Measurements from ENCODE around the gene ELP4. TPM values are rescaled to one million over a fixed set of nuclear protein-coding genes. Genes with fewer than 3 reads are reported as not detected.

Gene ELP4
- polyA plus RNA-seq, 2 of the 4 experiments (the other 2 are of a cell fraction): 16.9 to 26.0 TPM

DNA sequence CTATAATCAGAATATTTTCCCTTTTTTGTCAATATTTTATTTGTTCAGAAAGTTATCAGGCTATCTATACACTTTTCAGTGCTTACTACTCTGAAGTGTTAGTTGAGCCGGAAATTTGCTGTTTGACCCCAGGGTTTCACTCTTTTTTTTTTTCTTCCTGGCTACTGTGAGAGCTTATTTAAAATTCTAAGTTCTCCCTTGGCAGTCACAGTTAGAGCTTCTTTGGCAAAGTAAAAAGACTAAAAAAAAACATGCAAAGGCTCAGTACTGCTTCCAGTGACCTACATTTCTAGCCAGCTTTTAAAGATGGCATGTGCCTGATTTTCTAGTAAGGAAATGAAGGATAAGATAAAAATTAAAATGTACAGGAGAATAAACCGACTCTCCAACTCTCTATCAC, 48.4 kb downstream of the ELP4 start:
- DNase-seq (ENCODE audit: low read depth in 1 of 2, low spot score in 1 of 2) (no peak), FAIRE-seq (no peak), ATAC-seq (no peak)
- 83% methylated on average over 2 of the region's 2 CpGs for WGBS (ENCODE audit: missing lambda C conversion rate)
- no peak overlapping the region for H3K4me2 ChIP-seq
- 0 out of 3 replicates have a peak, but pooled peaks cover 5% of the 10 kb centered on the region for H3K4me1 ChIP-seq
- CTCF ChIA-PET: no interaction called here
- TF ChIP-seq TFCP2L1 (CRISPR knock-in tag; IDR thresholded peaks at IDR 0.05) (no peak), RFX5 (IDR thresholded peaks at IDR 0.05) (no peak), GATA3 (IDR thresholded peaks at IDR 0.05; ENCODE audit: borderline replicate concordance) (no peak), ZNF302 (CRISPR knock-in tag; IDR thresholded peaks at IDR 0.05) (no peak), TP53 (CRISPR knock-in tag; IDR thresholded peaks at IDR 0.05) (no peak), POLR2A (IDR thresholded peaks at IDR 0.05; ENCODE audit: low read length) (no peak), EHMT2 (IDR thresholded peaks at IDR 0.05; ENCODE audit: low read depth) (no peak), SREBF2 (IDR thresholded peaks at IDR 0.05) (no peak), CBX8 (IDR thresholded peaks at IDR 0.05) (no peak), ESRRA (IDR thresholded peaks at IDR 0.05; ENCODE audit: borderline replicate concordance, low read length) (no peak), EP300 (IDR thresholded peaks at IDR 0.05) (no peak), MAZ (IDR thresholded peaks at IDR 0.05; ENCODE audit: borderline replicate concordance, low read depth, low read length) (no peak), CBX2 (IDR thresholded peaks at IDR 0.05; ENCODE audit: borderline replicate concordance, low read depth) (no peak), NPAS2 (CRISPR knock-in tag; IDR thresholded peaks at IDR 0.05; ENCODE audit: borderline replicate concordance) (no peak), JUNB (IDR thresholded peaks at IDR 0.05) (no peak)
- TF ChIP-seq, protein P1, sequence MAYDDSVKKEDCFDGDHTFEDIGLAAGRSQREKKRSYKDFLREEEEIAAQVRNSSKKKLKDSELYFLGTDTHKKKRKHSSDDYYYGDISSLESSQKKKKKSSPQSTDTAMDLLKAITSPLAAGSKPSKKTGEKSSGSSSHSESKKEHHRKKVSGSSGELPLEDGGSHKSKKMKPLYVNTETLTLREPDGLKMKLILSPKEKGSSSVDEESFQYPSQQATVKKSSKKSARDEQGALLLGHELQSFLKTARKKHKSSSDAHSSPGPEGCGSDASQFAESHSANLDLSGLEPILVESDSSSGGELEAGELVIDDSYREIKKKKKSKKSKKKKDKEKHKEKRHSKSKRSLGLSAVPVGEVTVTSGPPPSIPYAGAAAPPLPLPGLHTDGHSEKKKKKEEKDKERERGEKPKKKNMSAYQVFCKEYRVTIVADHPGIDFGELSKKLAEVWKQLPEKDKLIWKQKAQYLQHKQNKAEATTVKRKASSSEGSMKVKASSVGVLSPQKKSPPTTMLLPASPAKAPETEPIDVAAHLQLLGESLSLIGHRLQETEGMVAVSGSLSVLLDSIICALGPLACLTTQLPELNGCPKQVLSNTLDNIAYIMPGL (CRISPR knock-in tag; IDR thresholded peaks at IDR 0.05; ENCODE audit: borderline replicate concordance): no peak
- TF ChIP-seq, protein P2, sequence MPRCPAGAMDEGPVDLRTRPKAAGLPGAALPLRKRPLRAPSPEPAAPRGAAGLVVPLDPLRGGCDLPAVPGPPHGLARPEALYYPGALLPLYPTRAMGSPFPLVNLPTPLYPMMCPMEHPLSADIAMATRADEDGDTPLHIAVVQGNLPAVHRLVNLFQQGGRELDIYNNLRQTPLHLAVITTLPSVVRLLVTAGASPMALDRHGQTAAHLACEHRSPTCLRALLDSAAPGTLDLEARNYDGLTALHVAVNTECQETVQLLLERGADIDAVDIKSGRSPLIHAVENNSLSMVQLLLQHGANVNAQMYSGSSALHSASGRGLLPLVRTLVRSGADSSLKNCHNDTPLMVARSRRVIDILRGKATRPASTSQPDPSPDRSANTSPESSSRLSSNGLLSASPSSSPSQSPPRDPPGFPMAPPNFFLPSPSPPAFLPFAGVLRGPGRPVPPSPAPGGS (IDR thresholded peaks at IDR 0.05): no peak
- TF ChIP-seq, protein P3, sequence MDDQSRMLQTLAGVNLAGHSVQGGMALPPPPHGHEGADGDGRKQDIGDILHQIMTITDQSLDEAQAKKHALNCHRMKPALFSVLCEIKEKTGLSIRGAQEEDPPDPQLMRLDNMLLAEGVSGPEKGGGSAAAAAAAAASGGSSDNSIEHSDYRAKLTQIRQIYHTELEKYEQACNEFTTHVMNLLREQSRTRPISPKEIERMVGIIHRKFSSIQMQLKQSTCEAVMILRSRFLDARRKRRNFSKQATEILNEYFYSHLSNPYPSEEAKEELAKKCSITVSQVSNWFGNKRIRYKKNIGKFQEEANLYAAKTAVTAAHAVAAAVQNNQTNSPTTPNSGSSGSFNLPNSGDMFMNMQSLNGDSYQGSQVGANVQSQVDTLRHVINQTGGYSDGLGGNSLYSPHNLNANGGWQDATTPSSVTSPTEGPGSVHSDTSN (IDR thresholded peaks at IDR 0.05): no peak
- TF ChIP-seq, protein P4, sequence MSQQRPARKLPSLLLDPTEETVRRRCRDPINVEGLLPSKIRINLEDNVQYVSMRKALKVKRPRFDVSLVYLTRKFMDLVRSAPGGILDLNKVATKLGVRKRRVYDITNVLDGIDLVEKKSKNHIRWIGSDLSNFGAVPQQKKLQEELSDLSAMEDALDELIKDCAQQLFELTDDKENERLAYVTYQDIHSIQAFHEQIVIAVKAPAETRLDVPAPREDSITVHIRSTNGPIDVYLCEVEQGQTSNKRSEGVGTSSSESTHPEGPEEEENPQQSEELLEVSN (IDR thresholded peaks at IDR 0.05; ENCODE audit: borderline replicate concordance, low read depth): no peak
- no peak overlapping the region for H3K27ac ChIP-seq
- H3K9me3 ChIP-seq: no peaks in the 10 kb centered on the region
- POLR2A ChIA-PET: interaction anchor here (0.5 kb wide), 1 partner anchor 146 kb away, joined by 4 read pairs; no protein-coding TSS in a partner anchor
- H3K4me3 ChIP-seq: no peak overlapping the region

DNA sequence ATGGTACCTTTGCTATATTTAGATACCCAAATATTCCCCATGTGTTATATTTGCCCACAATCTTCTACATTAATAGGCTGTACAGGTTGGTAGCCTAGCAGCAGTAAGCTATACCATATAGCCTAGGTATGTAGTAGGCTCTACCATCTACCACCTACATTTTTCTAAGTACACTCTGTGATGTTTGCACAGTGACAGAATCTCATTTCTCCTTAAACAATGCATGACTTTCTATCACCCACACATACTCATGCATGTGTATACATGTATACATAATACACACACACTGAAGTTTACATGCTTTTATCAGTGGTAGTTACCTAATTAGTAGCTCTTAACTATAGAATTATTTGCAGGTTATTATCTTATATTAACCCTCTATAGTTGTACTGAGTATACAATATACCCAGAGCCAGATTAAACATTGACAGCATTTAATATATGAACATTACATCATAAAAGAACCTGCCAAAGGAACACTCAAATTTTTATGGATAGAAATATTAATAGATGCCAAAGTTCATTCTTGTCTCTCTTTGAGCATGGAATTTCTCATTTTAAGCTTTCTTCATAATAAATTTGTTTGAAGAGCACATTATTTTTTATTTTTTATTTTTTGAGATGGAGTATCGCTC, 51.4 kb downstream of the ELP4 start:
- no peak for ATAC-seq
- DNase-seq (ENCODE audit: low read depth in 1 of 2, low spot score in 1 of 2): no peak
- CTCF ChIA-PET: no interaction called here
- no peak for FAIRE-seq
- 100% methylated on average over 1 of the region's 1 CpG for WGBS (ENCODE audit: missing lambda C conversion rate)
- Histone ChIP-seq H3K27ac (no peak overlapping the region), H3K9me3 (no peaks in the 10 kb centered on the region), H3K4me3 (no peak overlapping the region), H3K4me1 (0 out of 3 replicates have a peak, but pooled peaks cover 5% of the 10 kb centered on the region), H3K4me2 (no peak overlapping the region)
- POLR2A ChIA-PET: no interaction called here
- TF ChIP-seq HEYL (CRISPR knock-in tag; IDR thresholded peaks at IDR 0.05) (no peak), NPAS2 (CRISPR knock-in tag; IDR thresholded peaks at IDR 0.05; ENCODE audit: borderline replicate concordance) (no peak), BHLHE40 (IDR thresholded peaks at IDR 0.05; ENCODE audit: low read depth, low read length) (no peak), PHF8 (IDR thresholded peaks at IDR 0.05; ENCODE audit: borderline replicate concordance, low read depth) (no peak), POLR2A (IDR thresholded peaks at IDR 0.05; ENCODE audit: low read length) (no peak), ZSCAN20 (CRISPR knock-in tag; IDR thresholded peaks at IDR 0.05) (no peak), CEBPB (IDR thresholded peaks at IDR 0.05) (no peak), GATA3 (IDR thresholded peaks at IDR 0.05; ENCODE audit: borderline replicate concordance) (no peak), RNF2 (IDR thresholded peaks at IDR 0.05; ENCODE audit: borderline replicate concordance, low read depth) (no peak), EP300 (IDR thresholded peaks at IDR 0.05) (no peak)
- TF ChIP-seq, protein P5, sequence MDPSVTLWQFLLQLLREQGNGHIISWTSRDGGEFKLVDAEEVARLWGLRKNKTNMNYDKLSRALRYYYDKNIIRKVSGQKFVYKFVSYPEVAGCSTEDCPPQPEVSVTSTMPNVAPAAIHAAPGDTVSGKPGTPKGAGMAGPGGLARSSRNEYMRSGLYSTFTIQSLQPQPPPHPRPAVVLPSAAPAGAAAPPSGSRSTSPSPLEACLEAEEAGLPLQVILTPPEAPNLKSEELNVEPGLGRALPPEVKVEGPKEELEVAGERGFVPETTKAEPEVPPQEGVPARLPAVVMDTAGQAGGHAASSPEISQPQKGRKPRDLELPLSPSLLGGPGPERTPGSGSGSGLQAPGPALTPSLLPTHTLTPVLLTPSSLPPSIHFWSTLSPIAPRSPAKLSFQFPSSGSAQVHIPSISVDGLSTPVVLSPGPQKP (IDR thresholded peaks at IDR 0.05; ENCODE audit: low read depth, low read length): no peak
- TF ChIP-seq, protein P6, sequence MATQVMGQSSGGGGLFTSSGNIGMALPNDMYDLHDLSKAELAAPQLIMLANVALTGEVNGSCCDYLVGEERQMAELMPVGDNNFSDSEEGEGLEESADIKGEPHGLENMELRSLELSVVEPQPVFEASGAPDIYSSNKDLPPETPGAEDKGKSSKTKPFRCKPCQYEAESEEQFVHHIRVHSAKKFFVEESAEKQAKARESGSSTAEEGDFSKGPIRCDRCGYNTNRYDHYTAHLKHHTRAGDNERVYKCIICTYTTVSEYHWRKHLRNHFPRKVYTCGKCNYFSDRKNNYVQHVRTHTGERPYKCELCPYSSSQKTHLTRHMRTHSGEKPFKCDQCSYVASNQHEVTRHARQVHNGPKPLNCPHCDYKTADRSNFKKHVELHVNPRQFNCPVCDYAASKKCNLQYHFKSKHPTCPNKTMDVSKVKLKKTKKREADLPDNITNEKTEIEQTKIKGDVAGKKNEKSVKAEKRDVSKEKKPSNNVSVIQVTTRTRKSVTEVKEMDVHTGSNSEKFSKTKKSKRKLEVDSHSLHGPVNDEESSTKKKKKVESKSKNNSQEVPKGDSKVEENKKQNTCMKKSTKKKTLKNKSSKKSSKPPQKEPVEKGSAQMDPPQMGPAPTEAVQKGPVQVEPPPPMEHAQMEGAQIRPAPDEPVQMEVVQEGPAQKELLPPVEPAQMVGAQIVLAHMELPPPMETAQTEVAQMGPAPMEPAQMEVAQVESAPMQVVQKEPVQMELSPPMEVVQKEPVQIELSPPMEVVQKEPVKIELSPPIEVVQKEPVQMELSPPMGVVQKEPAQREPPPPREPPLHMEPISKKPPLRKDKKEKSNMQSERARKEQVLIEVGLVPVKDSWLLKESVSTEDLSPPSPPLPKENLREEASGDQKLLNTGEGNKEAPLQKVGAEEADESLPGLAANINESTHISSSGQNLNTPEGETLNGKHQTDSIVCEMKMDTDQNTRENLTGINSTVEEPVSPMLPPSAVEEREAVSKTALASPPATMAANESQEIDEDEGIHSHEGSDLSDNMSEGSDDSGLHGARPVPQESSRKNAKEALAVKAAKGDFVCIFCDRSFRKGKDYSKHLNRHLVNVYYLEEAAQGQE (IDR thresholded peaks at IDR 0.05): no peak
- TF ChIP-seq, protein P7, sequence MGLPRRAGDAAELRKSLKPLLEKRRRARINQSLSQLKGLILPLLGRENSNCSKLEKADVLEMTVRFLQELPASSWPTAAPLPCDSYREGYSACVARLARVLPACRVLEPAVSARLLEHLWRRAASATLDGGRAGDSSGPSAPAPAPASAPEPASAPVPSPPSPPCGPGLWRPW (IDR thresholded peaks at IDR 0.05): no peak

All from A549 (cell line).